HG03457 (cell line): ENCODE results near the gene TDRD9.

Experiments
- ATAC-seq: cut with Tn5 transposase; IDR thresholded peaks from one replicate; pipeline ENCODE4 v1.9.1; 2021; ENCODE audit warnings: moderate number of reproducible peaks; ENCODE audit not compliant: unreplicated experiment

Gene TDRD9

GRCh38 chr14:104066719-104067295 lies 138.6 kb downstream of the TDRD9 start:
- no peak for ATAC-seq

GRCh38 chr14:104069541-104069940 lies 141.3 kb downstream of the TDRD9 start:
- ATAC-seq: no peak

- ATAC-seq: no peak
Observed at GRCh38 chr14:104072586-104072985, 144.3 kb downstream of the TDRD9 start.

GRCh38 chr14:104073764-104074163 lies 145.5 kb downstream of the TDRD9 start:
- no peak for ATAC-seq

GRCh38 chr14:104075530-104076151 lies 147.4 kb downstream of the TDRD9 start:
- no peak for ATAC-seq

- ATAC-seq: no peak
Observed at GRCh38 chr14:104076743-104077142, 148.5 kb downstream of the TDRD9 start.

GRCh38 chr14:104078031-104078455 lies 149.8 kb downstream of the TDRD9 start:
- peak; percentile 77 for ATAC-seq

- ATAC-seq: no peak
Observed at GRCh38 chr14:104080376-104081260, 152.4 kb downstream of the TDRD9 start.

GRCh38 chr14:104081261-104081835 lies 153.1 kb downstream of the TDRD9 start:
- ATAC-seq: no peak

GRCh38 chr14:104081951-104082464 lies 153.8 kb downstream of the TDRD9 start:
- ATAC-seq: no peak

- ATAC-seq: no peak
Observed at GRCh38 chr14:104082807-104083206, 154.6 kb downstream of the TDRD9 start.

GRCh38 chr14:104084251-104085002 lies 156.2 kb downstream of the TDRD9 start:
- ATAC-seq: no peak

- no peak for ATAC-seq
Observed at GRCh38 chr14:104085032-104085888, 157.0 kb downstream of the TDRD9 start, which contains the start of gene ASPG. TSS of gene ASPG (plus strand) at chr14:104085700. CDS start at chr14:104085771, 71 bp downstream.

GRCh38 chr14:104085889-104086201 lies 157.6 kb downstream of the TDRD9 start:
- no peak for ATAC-seq

- ATAC-seq: no peak
Observed at GRCh38 chr14:104086210-104086660, 158.0 kb downstream of the TDRD9 start.

- no peak for ATAC-seq
Observed at GRCh38 chr14:104086661-104087461, 158.6 kb downstream of the TDRD9 start.

- ATAC-seq: no peak
Observed at GRCh38 chr14:104087505-104087904, 159.2 kb downstream of the TDRD9 start.

- ATAC-seq: no peak
Observed at GRCh38 chr14:104087981-104088850, 160.0 kb downstream of the TDRD9 start.
